ENCODE results near the gene MFSD11. TPM values are rescaled to one million over a fixed set of nuclear protein-coding genes. Genes with fewer than 3 reads are reported as not detected.

Gene MFSD11
- total RNA-seq, 1 donor from 2014 or later: 20.8 TPM

DNA sequence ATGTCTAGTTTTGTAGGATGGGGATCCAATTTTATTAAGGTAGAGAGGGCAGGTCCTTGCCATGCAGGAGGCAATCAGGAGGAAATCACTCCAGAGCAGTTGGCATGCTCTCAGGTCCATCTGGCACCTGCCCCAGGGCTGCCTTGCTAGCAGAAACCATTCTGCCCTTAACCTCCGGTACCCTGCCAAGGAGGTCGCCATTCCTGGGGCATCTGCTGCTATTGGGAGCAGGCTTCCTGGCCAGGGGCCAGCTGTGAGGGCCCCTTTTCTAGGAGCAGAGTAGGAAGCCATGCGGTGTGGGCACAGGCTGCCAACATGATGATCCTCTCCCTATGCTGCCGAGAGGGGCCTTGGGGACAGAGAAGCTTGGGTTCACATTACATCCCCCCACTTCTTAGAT lies 82.6 kb downstream of the MFSD11 start:
- Mint-ChIP-seq H3K27ac (no peak overlapping the region), H3K4me1 (peaks cover 7% of the 10 kb centered on the region), H3K36me3 (ENCODE audit: low read depth) (no peaks in the 10 kb centered on the region), H3K27me3 (peaks cover 9% of the 10 kb centered on the region), H3K4me3 (no peak overlapping the region), H3K9me3 (no peaks in the 10 kb centered on the region)
- ChIA-PET CTCF (no interaction called here), POLR2A (no interaction called here)
- TF ChIP-seq, protein P1, sequence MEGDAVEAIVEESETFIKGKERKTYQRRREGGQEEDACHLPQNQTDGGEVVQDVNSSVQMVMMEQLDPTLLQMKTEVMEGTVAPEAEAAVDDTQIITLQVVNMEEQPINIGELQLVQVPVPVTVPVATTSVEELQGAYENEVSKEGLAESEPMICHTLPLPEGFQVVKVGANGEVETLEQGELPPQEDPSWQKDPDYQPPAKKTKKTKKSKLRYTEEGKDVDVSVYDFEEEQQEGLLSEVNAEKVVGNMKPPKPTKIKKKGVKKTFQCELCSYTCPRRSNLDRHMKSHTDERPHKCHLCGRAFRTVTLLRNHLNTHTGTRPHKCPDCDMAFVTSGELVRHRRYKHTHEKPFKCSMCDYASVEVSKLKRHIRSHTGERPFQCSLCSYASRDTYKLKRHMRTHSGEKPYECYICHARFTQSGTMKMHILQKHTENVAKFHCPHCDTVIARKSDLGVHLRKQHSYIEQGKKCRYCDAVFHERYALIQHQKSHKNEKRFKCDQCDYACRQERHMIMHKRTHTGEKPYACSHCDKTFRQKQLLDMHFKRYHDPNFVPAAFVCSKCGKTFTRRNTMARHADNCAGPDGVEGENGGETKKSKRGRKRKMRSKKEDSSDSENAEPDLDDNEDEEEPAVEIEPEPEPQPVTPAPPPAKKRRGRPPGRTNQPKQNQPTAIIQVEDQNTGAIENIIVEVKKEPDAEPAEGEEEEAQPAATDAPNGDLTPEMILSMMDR (IDR thresholded peaks at IDR 0.05): no peak
- DNase-seq: no peak
- ATAC-seq (ENCODE audit: low read depth): no peak
- intact Hi-C loops (cut with micrococcal nuclease): no loop called here

DNA sequence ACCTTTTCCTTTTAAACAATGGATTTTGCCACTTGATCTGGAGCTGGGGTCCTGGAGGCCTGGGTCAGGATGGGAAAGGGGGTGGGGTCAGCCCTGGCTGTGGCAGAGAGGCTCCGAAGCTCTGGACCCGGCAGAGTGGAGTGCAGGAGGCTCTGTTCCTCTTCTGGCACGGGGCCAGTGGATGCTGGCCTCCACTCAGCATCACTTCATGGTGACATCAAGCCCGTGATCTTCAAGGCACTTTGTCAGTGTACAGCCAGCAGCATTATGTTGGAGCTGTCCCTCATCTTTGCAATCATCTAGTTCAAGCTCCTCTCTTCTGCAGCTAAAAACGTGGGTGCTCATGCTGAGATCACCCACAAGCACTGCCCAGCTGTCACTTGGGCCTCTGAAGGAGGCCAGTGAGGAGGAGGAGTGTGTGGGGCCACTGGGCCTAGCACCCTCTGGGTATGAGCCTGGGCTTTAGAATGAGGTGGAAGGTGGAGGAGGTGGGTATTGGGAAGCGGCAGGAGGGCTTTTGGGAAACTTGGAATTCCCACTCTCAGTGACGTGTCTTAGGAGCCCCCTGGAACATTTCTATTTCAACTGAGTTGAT lies 84.4 kb downstream of the MFSD11 start:
- ChIA-PET CTCF (no interaction called here), POLR2A (interaction anchor here (0.7 kb wide), 2 partner anchors 31 to 85 kb away, joined by 3 to 4 read pairs; no protein-coding TSS in a partner anchor)
- Mint-ChIP-seq H3K27me3 (peaks cover 11% of the 10 kb centered on the region), H3K36me3 (ENCODE audit: low read depth) (no peaks in the 10 kb centered on the region), H3K4me3 (no peak overlapping the region), H3K4me1 (peaks cover 5% of the 10 kb centered on the region), H3K27ac (no peak overlapping the region), H3K9me3 (no peaks in the 10 kb centered on the region)
- ATAC-seq (ENCODE audit: low read depth) (no peak), DNase-seq (no peak)
- intact Hi-C loops (cut with micrococcal nuclease): no loop called here
- TF ChIP-seq, protein P1 (IDR thresholded peaks at IDR 0.05): no peak

DNA sequence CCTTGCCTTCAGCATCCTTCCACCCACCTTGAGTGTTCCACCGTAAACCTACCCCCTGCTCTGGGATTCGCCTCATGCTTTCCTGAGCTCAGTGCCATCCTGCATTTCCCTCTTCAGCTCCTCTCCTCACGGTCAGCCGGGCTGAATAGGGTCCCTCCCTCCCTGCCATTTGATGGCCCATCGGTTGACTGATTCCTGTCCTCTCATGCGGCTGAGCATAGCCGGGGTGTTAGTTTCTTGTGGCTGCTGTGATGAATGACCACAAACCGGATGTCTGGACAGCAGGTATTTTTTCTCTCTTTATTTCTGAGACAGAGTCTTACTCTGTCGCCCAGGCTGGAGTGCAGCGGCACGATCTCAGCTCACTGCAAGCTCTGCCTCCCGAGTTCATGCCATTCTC lies 86.2 kb downstream of the MFSD11 start:
- Mint-ChIP-seq H3K27ac (no peak overlapping the region), H3K4me3 (no peak overlapping the region), H3K36me3 (ENCODE audit: low read depth) (no peaks in the 10 kb centered on the region), H3K9me3 (no peaks in the 10 kb centered on the region), H3K4me1 (peaks cover 5% of the 10 kb centered on the region), H3K27me3 (peaks cover 14% of the 10 kb centered on the region)
- CTCF ChIA-PET: no interaction called here
- ATAC-seq (ENCODE audit: low read depth) (no peak), DNase-seq (no peak)
- TF ChIP-seq, protein P1 (IDR thresholded peaks at IDR 0.05): no peak
- POLR2A ChIA-PET: no interaction called here
- intact Hi-C loops (cut with micrococcal nuclease): no loop called here

DNA sequence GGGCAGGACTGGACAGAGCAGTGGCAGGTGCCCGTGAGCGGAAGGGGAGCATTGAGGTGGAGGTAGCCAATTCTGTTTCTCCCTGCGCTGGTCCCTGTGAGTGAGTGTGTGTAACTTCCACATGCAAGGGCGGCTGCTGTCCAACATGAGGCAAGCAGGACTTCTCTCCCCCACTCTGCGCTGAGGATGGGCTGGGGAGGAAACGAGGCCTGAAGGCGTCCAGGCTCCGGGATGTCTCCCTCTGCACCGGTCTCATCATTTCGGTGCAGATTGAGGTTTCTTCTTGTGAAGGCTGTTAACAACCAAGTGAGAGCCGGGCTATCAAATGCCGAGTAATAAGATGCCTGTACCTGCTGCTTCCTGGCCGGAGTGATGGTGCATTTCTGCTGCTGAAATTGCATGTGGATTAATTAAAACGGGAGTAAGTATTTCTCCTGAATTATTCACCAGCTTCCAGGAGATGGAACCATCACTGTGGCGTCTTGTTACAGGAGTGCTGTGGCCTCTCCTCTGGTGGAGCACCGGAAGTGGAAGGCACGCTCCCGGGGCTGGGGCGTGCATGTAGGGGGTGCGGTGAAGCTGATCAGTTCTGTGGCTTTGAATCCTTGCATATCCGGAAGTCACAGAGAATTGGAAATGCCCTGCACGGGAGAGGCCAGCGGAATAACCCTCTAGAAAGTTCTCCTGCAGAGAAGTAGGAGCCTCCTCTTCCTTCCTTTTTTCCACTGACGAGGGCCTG lies 88.6 kb downstream of the MFSD11 start:
- Mint-ChIP-seq H3K27ac (no peak overlapping the region), H3K4me3 (no peak overlapping the region), H3K9me3 (no peaks in the 10 kb centered on the region), H3K27me3 (peaks cover 9% of the 10 kb centered on the region), H3K4me1 (no peaks in the 10 kb centered on the region), H3K36me3 (ENCODE audit: low read depth) (no peaks in the 10 kb centered on the region)
- ChIA-PET POLR2A (no interaction called here), CTCF (no interaction called here)
- DNase-seq: no peak
- ATAC-seq (ENCODE audit: low read depth): no peak
- intact Hi-C loops (cut with micrococcal nuclease): no loop called here
- TF ChIP-seq, protein P1 (IDR thresholded peaks at IDR 0.05): no peak

DNA sequence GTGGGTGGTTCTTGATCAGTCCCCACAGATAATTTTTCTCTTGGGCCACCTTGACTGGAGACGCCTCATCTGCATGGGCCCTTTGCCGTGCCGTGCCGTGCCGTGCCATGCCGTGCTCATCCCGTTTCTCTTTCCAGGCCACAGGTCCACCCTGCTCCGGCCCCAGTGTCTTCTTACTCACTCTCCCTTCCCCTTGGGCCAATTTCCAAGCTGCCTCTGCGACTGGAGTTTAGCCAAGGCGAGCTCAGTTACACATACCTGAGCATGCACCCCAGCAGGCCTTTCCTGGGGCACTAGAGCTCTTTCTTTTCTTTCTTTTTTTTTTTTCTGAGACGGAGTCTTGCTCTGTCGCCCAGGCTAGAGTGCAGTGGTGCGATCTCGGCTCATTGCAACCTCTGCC lies 89.8 kb downstream of the MFSD11 start:
- Mint-ChIP-seq H3K27me3 (peaks cover 9% of the 10 kb centered on the region), H3K36me3 (ENCODE audit: low read depth) (no peaks in the 10 kb centered on the region), H3K4me1 (no peaks in the 10 kb centered on the region), H3K27ac (no peak overlapping the region), H3K4me3 (no peak overlapping the region), H3K9me3 (no peaks in the 10 kb centered on the region)
- TF ChIP-seq, protein P1 (IDR thresholded peaks at IDR 0.05): no peak
- intact Hi-C loops (cut with micrococcal nuclease): no loop called here
- DNase-seq (no peak), ATAC-seq (ENCODE audit: low read depth) (no peak)
- ChIA-PET CTCF (no interaction called here), POLR2A (interaction anchor here (0.6 to 0.7 kb wide), 2 partner anchors 78 to 1869 kb away, joined by 3 read pairs; no protein-coding TSS in a partner anchor)

Other genes starting within 250 kb of the MFSD11 start
- 150 and 189 TPM in 2 replicates for gene RHBDF2, start 236.7 kb upstream of the MFSD11 start, total RNA-seq
- 0.44 and 0.49 TPM in 2 replicates for gene CYGB, start 200.4 kb upstream of the MFSD11 start, total RNA-seq
- gene PRCD, start 198.1 kb upstream of the MFSD11 start, total RNA-seq: 5.3 and 5.5 TPM in 2 replicates
- not detected in 2 replicates for gene ST6GALNAC2, start 152.3 kb upstream of the MFSD11 start, total RNA-seq
- gene ST6GALNAC1, start 94.4 kb upstream of the MFSD11 start, total RNA-seq: not detected in 2 replicates
- 13.5 and 13.8 TPM in 2 replicates for gene MXRA7, start 27.2 kb upstream of the MFSD11 start, total RNA-seq
- 32.7 and 33.1 TPM in 2 replicates for gene JMJD6, start 11.5 kb upstream of the MFSD11 start, total RNA-seq
- 52.3 and 56.0 TPM in 2 replicates for gene METTL23, start 11.3 kb upstream of the MFSD11 start, total RNA-seq
- gene SRSF2, start 788 bp upstream of the MFSD11 start, total RNA-seq: 335 and 367 TPM in 2 replicates
- 5.6 and 7.4 TPM in 2 replicates for gene MGAT5B, start 130.3 kb downstream of the MFSD11 start, total RNA-seq

All from activated B cell treated with CpG ODN at 0.5 μM for 24 hours (primary cell).